ENCODE data around the gene LIMS1.

DNA sequence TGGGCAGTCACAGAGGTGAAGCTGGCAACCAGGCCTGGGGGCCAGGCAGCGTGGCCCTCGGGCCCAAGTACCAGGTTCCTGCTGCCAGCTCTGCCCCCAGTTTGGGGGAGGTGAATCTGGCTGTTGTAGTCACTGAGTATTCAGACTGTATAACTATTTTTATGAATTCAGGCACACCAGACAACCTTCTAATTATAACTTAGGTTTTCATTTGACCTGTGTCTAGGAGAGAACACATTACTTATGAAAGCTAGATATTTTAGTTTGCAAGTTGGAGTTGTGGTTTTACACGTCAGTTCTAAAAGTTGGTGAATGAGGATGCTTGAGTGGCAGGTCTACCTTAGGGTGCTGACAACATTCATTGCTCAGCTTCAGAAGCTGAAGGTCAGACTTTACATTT lies 71.7 kb downstream of the LIMS1 start:
- TF ChIP-seq CTCF (IDR thresholded peaks at IDR 0.05; ENCODE audit: low read depth, low read length) (no peak), EZH2phosphoT487 (IDR thresholded peaks at IDR 0.05; ENCODE audit: low read depth) (no peak)
